ENCODE measurements around the gene LYSMD1.

LYSMD1 gene

GRCh38 chr1:151193856-151194255, 28.2 kb upstream of the LYSMD1 start:
- no peak overlapping the region for H3K4me2 ChIP-seq (ENCODE audit: low read depth, low read length, poor library complexity, severe bottlenecking)
- no peaks in the 10 kb centered on the region; the same call in 1 of the 2 replicates for H3F3A ChIP-seq (ENCODE audit: low read depth)
- H3K79me2 ChIP-seq (ENCODE audit: insufficient read depth, low read length), result peaks cover 16% of the 10 kb centered on the region
- peaks cover 11% of the 10 kb centered on the region for H3K4me1 ChIP-seq (ENCODE audit: insufficient read depth, low read length, poor library complexity, severe bottlenecking)
- H3K9me3 ChIP-seq (ENCODE audit: insufficient read depth, low read depth, low read length), result no peaks in the 10 kb centered on the region
- no peak overlapping the region for H2AFZ ChIP-seq (ENCODE audit: low read length)
- H3K36me3 ChIP-seq (ENCODE audit: insufficient read depth, low read length), result no peaks in the 10 kb centered on the region
- TF ChIP-seq, protein P1, sequence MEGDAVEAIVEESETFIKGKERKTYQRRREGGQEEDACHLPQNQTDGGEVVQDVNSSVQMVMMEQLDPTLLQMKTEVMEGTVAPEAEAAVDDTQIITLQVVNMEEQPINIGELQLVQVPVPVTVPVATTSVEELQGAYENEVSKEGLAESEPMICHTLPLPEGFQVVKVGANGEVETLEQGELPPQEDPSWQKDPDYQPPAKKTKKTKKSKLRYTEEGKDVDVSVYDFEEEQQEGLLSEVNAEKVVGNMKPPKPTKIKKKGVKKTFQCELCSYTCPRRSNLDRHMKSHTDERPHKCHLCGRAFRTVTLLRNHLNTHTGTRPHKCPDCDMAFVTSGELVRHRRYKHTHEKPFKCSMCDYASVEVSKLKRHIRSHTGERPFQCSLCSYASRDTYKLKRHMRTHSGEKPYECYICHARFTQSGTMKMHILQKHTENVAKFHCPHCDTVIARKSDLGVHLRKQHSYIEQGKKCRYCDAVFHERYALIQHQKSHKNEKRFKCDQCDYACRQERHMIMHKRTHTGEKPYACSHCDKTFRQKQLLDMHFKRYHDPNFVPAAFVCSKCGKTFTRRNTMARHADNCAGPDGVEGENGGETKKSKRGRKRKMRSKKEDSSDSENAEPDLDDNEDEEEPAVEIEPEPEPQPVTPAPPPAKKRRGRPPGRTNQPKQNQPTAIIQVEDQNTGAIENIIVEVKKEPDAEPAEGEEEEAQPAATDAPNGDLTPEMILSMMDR (conservative IDR thresholded peaks at IDR 0.05; ENCODE audit: low read length), result no peak
- no peak for TF ChIP-seq EZH2phosphoT487 (IDR thresholded peaks at IDR 0.05; ENCODE audit: borderline replicate concordance)
- H3K9ac ChIP-seq (ENCODE audit: low read depth, low read length, poor library complexity, severe bottlenecking), result no peak overlapping the region
- H3K4me3 ChIP-seq (ENCODE audit: low read length, poor library complexity, severe bottlenecking), result no peak overlapping the region
- H3K9me2 ChIP-seq (replicated peaks; ENCODE audit: low read depth, low read length), result no peaks in the 10 kb centered on the region
- peaks cover 6% of the 10 kb centered on the region for H4K20me1 ChIP-seq (ENCODE audit: insufficient read depth, low read length, poor library complexity, severe bottlenecking)
- no peaks in the 10 kb centered on the region for H3K27me3 ChIP-seq (ENCODE audit: insufficient read depth, low read length, poor library complexity, severe bottlenecking)

GRCh38 chr1:151193304-151193703, 27.6 kb upstream of the LYSMD1 start:
- Histone ChIP-seq H3F3A (ENCODE audit: low read depth) (no peaks in the 10 kb centered on the region; the same call in 1 of the 2 replicates), H3K4me1 (ENCODE audit: insufficient read depth, low read length, poor library complexity, severe bottlenecking) (peaks cover 15% of the 10 kb centered on the region), H3K9ac (ENCODE audit: low read depth, low read length, poor library complexity, severe bottlenecking) (no peak overlapping the region), H3K4me3 (ENCODE audit: low read length, poor library complexity, severe bottlenecking) (no peak overlapping the region), H3K9me2 (replicated peaks; ENCODE audit: low read depth, low read length) (no peaks in the 10 kb centered on the region), H2AFZ (ENCODE audit: low read length) (no peak overlapping the region), H3K79me2 (ENCODE audit: insufficient read depth, low read length) (peaks cover 16% of the 10 kb centered on the region), H3K9me3 (ENCODE audit: insufficient read depth, low read depth, low read length) (no peaks in the 10 kb centered on the region), H3K27me3 (ENCODE audit: insufficient read depth, low read length, poor library complexity, severe bottlenecking) (no peaks in the 10 kb centered on the region), H4K20me1 (ENCODE audit: insufficient read depth, low read length, poor library complexity, severe bottlenecking) (peaks cover 9% of the 10 kb centered on the region), H3K36me3 (ENCODE audit: insufficient read depth, low read length) (no peaks in the 10 kb centered on the region), H3K4me2 (ENCODE audit: low read depth, low read length, poor library complexity, severe bottlenecking) (no peak overlapping the region)
- TF ChIP-seq, protein P1 (conservative IDR thresholded peaks at IDR 0.05; ENCODE audit: low read length), result no peak
- no peak for TF ChIP-seq EZH2phosphoT487 (IDR thresholded peaks at IDR 0.05; ENCODE audit: borderline replicate concordance)

- Histone ChIP-seq H3K9me3 (ENCODE audit: insufficient read depth, low read depth, low read length) (no peaks in the 10 kb centered on the region), H3K27me3 (ENCODE audit: insufficient read depth, low read length, poor library complexity, severe bottlenecking) (no peaks in the 10 kb centered on the region), H3K4me1 (ENCODE audit: insufficient read depth, low read length, poor library complexity, severe bottlenecking) (peaks cover 21% of the 10 kb centered on the region), H3K79me2 (ENCODE audit: insufficient read depth, low read length) (peaks cover 29% of the 10 kb centered on the region), H4K20me1 (ENCODE audit: insufficient read depth, low read length, poor library complexity, severe bottlenecking) (peaks cover 17% of the 10 kb centered on the region), H3F3A (ENCODE audit: low read depth) (no peaks in the 10 kb centered on the region; the same call in 1 of the 2 replicates), H3K9ac (ENCODE audit: low read depth, low read length, poor library complexity, severe bottlenecking) (no peak overlapping the region), H2AFZ (ENCODE audit: low read length) (no peak overlapping the region), H3K9me2 (replicated peaks; ENCODE audit: low read depth, low read length) (no peaks in the 10 kb centered on the region), H3K4me3 (ENCODE audit: low read length, poor library complexity, severe bottlenecking) (no peak overlapping the region), H3K4me2 (ENCODE audit: low read depth, low read length, poor library complexity, severe bottlenecking) (no peak overlapping the region), H3K36me3 (ENCODE audit: insufficient read depth, low read length) (no peaks in the 10 kb centered on the region)
- TF ChIP-seq, protein P1 (conservative IDR thresholded peaks at IDR 0.05; ENCODE audit: low read length), result no peak
- no peak for TF ChIP-seq EZH2phosphoT487 (IDR thresholded peaks at IDR 0.05; ENCODE audit: borderline replicate concordance)
These were observed 26.3 kb upstream of the LYSMD1 start for GRCh38 chr1:151192047-151192446.
